ENCODE results near the gene TNFAIP8L1.
A peak's percentile ranks its signal among the peaks of the same experiment; 100 is the strongest.

Gene TNFAIP8L1

DNA sequence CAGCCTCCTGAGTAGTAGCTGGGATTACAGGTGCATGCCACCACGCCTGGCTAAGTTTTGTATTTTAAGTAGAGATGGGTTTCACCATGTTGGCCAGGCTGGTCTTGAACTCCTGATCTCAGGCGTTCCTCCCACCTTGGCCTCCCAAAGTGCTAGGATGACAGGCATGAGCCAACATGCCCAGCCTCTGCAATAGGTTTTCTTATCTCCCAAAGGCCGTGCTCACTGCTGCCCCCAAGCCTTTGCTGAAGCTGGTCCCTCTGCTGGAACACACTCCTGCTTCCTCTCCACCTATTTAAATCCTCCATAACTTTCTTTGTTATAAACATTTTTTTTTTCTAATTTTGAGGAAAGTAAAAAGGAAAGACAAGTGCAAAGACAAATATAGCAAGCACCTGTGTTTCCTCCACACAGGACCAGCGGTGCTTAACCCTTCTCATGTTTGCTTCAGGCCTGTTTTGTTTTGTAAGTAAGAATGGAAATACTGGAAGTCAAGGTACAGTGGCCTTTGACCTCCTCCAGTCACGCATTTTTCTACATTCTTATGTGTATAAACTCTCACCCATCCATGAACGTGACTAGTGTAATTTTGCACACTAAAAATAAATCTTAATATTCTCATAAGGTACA is 14.5 kb upstream of the TNFAIP8L1 start:
- no peak overlapping the region for H3K27ac Mint-ChIP-seq
- H3K4me3 Mint-ChIP-seq, result no peak overlapping the region
- H3K9me3 Mint-ChIP-seq, result no peaks in the 10 kb centered on the region
- H3K36me3 Mint-ChIP-seq, result no peaks in the 10 kb centered on the region
- DNase-seq (ENCODE audit: low spot score in 2 of 2), result no peak
- no peak for ATAC-seq (ENCODE audit: low read depth)
- H3K27me3 Mint-ChIP-seq, result peaks cover 16% of the 10 kb centered on the region
- H3K4me1 Mint-ChIP-seq, result no peaks in the 10 kb centered on the region

DNA sequence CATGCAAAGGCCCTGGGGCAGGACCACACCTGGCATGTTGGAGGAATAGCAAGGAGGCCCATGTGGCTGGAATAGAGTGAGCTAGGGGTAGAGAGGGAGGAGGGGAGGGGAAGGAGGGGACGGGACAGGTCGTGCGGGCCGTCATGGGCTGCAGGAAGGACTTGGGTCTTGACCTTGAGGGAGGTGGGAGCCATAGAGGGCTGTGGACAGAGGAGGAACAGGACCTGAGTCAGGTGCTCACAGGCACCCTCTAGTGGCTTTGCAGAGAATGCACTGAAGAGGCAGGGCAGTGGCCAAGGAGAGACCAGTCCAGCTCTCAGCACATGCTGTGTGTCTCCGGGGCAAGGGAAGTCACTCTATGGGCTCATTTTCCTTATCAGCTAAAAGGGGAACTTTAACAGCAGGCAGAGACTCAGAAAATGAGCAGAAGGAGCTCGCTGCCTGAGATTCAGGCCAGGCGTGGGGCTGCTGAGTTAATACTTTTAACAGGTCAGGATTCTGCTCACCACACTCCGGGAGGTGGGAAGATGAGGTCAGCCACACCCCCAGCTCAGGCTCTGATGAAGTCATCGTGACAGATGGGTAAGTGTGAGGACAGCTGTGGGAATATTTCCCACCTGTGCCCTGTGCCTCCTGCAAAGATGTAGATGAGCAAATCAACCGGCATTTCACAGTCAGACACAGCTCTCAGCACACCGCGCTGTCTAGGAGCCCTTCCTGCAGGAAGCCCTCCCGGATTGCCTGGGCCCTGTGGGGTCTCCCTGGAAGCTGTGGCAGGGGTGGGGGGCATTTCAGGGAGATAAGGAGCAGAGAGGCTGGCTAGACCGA is 6.0 kb upstream of the TNFAIP8L1 start:
- Mint-ChIP-seq H3K4me1 (peaks cover 7% of the 10 kb centered on the region), H3K27me3 (peaks cover 7% of the 10 kb centered on the region), H3K9me3 (no peaks in the 10 kb centered on the region), H3K27ac (no peak overlapping the region), H3K4me3 (no peak overlapping the region), H3K36me3 (no peaks in the 10 kb centered on the region)
- ATAC-seq (ENCODE audit: low read depth), result peak; percentile 58
- DNase-seq (ENCODE audit: low spot score in 2 of 2), result peak in 1 of 2 donors; percentile 60

DNA sequence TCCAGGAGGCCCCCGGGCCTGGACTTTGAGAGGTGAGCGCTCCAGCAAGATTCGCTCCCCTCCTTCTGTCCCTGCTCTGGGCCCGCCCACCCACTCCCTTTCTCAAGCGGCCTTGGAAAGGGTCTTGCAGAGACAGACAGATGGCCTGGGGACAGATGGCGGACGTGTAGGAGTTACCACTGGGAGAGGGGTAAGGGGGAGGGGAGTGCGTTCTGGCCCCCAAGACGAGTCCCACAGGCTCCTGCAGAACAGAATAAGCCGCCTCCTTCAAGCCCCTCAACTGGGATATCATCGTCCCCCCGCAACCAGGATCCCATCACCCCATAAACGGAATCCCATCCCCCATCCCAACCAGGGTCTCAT is 3.6 kb upstream of the TNFAIP8L1 start:
- H3K27ac Mint-ChIP-seq, result no peak overlapping the region
- H3K36me3 Mint-ChIP-seq, result no peaks in the 10 kb centered on the region
- ATAC-seq (ENCODE audit: low read depth) (no peak), DNase-seq (ENCODE audit: low spot score in 2 of 2) (no peak)
- H3K27me3 Mint-ChIP-seq, result peaks cover 5% of the 10 kb centered on the region
- no peaks in the 10 kb centered on the region for H3K9me3 Mint-ChIP-seq
- peak overlapping the region; percentile 65 for H3K4me3 Mint-ChIP-seq
- peaks cover 15% of the 10 kb centered on the region for H3K4me1 Mint-ChIP-seq

DNA sequence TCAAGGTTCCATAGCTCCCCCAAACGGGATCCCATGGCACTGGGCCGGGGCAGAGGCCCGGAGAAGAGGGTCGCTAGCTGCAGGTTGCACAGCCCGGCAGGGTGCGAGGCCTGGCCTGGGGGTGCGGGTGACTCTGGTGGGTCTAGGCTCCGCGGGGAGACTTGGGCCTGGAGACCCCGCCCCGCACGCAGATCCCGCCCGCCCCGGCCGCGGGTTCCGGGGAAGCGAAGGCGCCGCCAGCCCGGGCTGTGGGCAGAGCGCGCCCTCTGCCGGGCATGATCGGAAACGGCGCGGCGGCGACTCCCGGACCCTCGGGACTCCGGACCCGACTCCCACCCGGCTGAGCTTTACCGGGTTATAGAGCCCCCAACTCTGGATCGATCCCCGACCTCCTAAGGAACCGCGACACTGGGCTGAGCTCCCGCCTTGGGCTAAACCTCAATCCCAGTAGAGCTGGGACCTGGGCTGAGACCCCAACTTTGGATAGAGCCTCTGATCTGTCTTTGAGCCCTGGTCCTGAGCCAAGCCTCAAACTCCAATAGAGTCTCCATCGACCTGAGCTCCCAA is 3.1 kb upstream of the TNFAIP8L1 start:
- no peak overlapping the region for H3K27ac Mint-ChIP-seq
- H3K4me3 Mint-ChIP-seq, result peak overlapping the region; percentile 68
- H3K4me1 Mint-ChIP-seq, result peaks cover 17% of the 10 kb centered on the region
- DNase-seq (ENCODE audit: low spot score in 2 of 2) (peak; percentile 76 to 91), ATAC-seq (ENCODE audit: low read depth) (peak; percentile 4)
- no peaks in the 10 kb centered on the region for H3K36me3 Mint-ChIP-seq
- peaks cover 3% of the 10 kb centered on the region for H3K27me3 Mint-ChIP-seq
- H3K9me3 Mint-ChIP-seq, result no peaks in the 10 kb centered on the region

DNA sequence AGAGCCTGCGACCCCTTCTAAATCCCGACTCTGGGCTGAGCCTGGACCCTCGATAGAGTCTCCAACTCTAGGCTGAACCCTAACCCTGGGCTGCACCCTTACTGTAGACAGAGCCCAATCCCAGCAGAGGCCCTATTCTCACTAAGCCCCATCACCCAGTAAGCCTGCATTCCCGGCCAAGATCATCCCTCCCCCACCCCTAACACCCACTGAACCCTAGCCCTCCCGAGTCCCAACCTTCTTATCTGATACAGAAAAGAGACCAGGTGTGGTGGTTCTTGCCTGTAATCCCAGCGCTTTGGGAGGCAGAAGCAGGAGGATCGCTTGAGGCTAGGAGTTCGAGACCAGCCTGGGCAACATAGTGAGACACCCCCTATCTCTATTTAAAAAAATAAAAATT is 2.6 kb upstream of the TNFAIP8L1 start:
- DNase-seq (ENCODE audit: low spot score in 2 of 2) (no peak), ATAC-seq (ENCODE audit: low read depth) (no peak)
- no peaks in the 10 kb centered on the region for H3K36me3 Mint-ChIP-seq
- peaks cover 18% of the 10 kb centered on the region for H3K4me1 Mint-ChIP-seq
- H3K27ac Mint-ChIP-seq, result no peak overlapping the region
- peak overlapping the region; percentile 68 for H3K4me3 Mint-ChIP-seq
- no peaks in the 10 kb centered on the region for H3K9me3 Mint-ChIP-seq
- peaks cover 3% of the 10 kb centered on the region for H3K27me3 Mint-ChIP-seq

DNA sequence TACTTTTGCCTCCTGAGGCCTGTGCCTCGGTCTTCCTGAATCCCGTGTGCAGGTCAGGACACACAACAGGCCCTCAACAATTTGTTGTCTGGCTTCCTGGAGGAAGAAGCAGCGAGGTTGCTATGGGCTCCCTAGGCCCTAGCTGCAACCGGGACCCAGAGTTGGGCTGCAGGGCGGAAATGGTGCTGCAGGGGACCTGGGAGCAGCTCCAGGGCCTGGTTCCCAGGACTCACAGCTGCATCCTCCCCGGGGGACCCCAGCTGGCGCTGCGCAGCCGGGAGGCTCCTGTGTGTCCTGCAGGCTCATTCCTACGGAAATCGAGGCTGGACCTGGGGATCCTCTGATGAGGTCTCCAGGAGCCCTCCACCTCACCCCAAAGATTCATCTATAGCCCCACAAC is 999 bp upstream of the TNFAIP8L1 start:
- H3K4me1 Mint-ChIP-seq, result peaks cover 22% of the 10 kb centered on the region
- H3K9me3 Mint-ChIP-seq, result no peaks in the 10 kb centered on the region
- H3K36me3 Mint-ChIP-seq, result peaks cover 2% of the 10 kb centered on the region
- H3K27ac Mint-ChIP-seq, result peak overlapping the region; percentile 94
- peak overlapping the region; percentile 8 for H3K4me3 Mint-ChIP-seq
- H3K27me3 Mint-ChIP-seq, result no peaks in the 10 kb centered on the region
- DNase-seq (ENCODE audit: low spot score in 2 of 2) (no peak), ATAC-seq (ENCODE audit: low read depth) (no peak)

DNA sequence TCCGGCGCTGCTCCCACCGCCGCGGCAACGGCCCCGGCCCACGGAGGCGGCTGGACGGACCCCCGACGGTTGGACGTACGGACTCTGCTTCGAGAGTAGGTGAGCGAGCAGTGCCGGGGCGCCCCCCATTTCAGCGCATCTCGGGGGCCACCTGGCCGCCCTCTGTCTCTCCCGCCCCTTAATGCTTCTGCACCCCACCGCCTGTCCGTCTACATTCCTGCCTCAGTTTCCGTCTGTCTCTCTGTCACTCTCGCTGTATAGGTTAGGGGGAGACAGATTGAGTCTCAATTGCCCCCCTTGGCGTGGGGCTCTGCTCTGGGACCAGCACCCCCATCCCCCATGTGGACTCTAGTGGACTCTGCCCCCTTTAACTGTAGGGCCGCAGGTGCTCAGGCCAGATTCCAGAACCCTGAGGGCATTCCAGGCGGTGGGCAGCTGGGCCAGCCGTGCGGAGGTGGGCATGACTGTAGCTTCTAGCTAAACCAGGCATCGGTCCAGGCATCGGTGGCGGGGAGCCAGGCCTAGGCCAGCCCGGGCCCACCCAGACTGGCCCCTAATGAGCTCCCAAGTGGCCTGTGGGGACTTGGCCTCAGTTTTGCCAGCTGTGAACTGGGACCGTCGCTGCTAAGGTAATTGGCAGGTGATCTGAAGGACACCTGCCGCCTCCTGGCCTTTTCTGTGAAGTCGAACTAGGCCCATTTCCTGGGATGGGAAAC is 373 bp downstream of the TNFAIP8L1 start:
- Mint-ChIP-seq H3K9me3 (no peaks in the 10 kb centered on the region), H3K36me3 (peaks cover 2% of the 10 kb centered on the region), H3K27ac (peak overlapping the region; percentile 83), H3K4me1 (peaks cover 20% of the 10 kb centered on the region), H3K27me3 (no peaks in the 10 kb centered on the region), H3K4me3 (peak overlapping the region; percentile 100)
- DNase-seq (ENCODE audit: low spot score in 2 of 2) (no peak), ATAC-seq (ENCODE audit: low read depth) (peak; percentile 4)

DNA sequence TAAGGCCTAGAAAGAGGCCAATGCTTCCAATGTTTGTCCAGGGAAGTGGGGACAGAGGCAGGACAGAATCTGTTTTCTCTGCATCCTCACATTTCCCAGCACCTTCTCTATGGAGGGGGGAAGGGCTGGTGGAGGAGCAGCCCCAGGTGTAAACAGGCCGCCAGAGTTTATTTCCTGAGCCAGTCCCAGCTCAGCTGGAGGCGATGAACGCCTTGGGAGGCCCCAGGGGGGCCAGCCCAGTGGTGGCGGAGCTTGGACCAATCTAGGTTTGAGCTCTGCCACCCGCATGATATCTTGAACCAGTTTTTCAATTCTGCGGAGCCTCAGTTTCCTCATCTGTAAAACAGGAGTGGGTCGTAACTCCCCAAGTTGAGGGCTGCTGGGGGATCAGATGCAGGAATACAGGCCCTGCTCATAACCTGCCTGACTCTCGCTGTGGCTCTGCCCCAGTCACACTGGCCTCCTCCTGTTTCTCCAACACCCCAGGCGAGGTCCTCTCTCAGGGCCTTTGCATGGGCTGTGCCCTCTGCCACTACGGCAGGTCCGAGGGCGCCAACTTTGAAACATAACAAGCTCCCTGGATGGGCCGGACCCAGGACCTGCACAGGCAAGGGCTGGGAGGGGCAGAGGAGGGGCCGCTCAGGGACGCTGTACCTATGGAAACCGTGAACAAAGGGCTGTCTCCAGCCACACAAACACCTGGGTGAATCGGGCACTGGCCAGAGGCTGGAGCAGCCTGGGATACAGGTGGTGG is 1.1 kb downstream of the TNFAIP8L1 start:
- Mint-ChIP-seq H3K9me3 (no peaks in the 10 kb centered on the region), H3K36me3 (peaks cover 2% of the 10 kb centered on the region), H3K4me3 (peak overlapping the region; percentile 100), H3K27ac (peak overlapping the region; percentile 83), H3K27me3 (no peaks in the 10 kb centered on the region), H3K4me1 (peaks cover 20% of the 10 kb centered on the region)
- ATAC-seq (ENCODE audit: low read depth) (no peak), DNase-seq (ENCODE audit: low spot score in 2 of 2) (no peak)

DNA sequence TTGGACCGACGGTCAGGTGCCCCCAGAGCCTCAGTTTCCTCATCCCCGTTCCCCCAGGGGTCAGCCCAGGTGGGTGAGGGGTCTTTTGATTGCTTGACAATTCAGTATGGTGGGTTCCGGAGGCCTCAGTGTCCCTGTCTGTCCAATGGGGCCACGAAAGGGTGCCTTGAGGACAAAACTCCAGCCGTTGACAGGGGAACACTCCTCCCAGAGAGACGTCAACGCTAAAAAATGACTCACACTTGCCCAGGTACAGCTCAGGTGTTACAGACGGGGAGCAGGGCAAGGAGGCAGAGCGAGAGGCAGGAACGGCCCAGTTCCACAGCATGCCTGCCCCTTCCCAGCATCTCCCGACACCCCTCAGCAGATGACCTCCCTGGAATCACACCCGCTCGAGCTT is 1.8 kb downstream of the TNFAIP8L1 start:
- ATAC-seq (ENCODE audit: low read depth) (no peak), DNase-seq (ENCODE audit: low spot score in 2 of 2) (no peak)
- H3K4me3 Mint-ChIP-seq, result peak overlapping the region; percentile 64
- H3K27me3 Mint-ChIP-seq, result no peaks in the 10 kb centered on the region
- no peaks in the 10 kb centered on the region for H3K9me3 Mint-ChIP-seq
- H3K4me1 Mint-ChIP-seq, result peaks cover 20% of the 10 kb centered on the region
- H3K36me3 Mint-ChIP-seq, result peaks cover 4% of the 10 kb centered on the region
- no peak overlapping the region for H3K27ac Mint-ChIP-seq

DNA sequence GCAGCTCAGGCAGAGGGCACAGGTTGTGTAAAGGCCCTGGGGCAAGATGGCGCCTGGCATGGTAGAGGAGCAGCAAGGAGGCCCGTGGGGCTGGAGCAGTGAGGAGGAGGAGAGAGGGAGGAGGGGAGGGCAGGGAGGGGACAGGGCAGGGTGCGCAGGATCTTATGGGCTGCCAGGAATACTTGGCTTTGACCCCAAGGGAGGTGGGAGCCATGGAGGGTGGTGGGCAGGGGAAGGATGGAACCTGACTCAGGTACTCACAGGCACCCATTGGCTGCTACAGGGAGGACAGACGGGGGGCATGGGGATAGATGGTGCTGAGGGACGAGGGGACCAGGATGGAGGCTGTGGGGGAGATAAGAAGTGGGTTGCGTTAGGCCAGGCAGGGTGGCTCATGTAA is 3.3 kb downstream of the TNFAIP8L1 start:
- DNase-seq (ENCODE audit: low spot score in 2 of 2), result no peak
- H3K4me3 Mint-ChIP-seq, result peak overlapping the region; percentile 47
- no peaks in the 10 kb centered on the region for H3K27me3 Mint-ChIP-seq
- ATAC-seq (ENCODE audit: low read depth), result no peak
- H3K27ac Mint-ChIP-seq, result peak overlapping the region; percentile 79
- peaks cover 23% of the 10 kb centered on the region for H3K4me1 Mint-ChIP-seq
- H3K9me3 Mint-ChIP-seq, result no peaks in the 10 kb centered on the region
- H3K36me3 Mint-ChIP-seq, result peaks cover 8% of the 10 kb centered on the region

DNA sequence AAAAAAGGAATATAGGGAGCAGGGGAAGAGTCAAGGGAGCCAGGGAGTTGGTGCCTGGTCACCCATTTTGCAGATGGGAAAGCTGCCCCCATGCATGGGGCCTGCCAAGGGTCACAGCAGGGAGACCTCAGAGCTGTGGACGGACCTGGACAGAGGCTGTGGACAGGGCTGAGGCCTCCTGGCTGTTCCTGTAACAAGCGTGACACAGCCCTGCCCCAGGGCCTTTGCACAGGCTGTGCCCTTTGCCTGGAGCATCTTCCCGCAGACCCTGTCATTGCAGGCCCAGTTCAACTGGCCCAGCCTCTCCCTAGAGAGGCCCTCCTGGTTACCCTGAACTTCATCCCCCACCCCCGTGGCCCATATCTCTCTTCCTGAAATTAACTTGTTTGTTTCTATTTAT is 6.4 kb downstream of the TNFAIP8L1 start:
- DNase-seq (ENCODE audit: low spot score in 2 of 2) (no peak), ATAC-seq (ENCODE audit: low read depth) (no peak)
- no peak overlapping the region for H3K4me3 Mint-ChIP-seq
- no peaks in the 10 kb centered on the region for H3K9me3 Mint-ChIP-seq
- H3K36me3 Mint-ChIP-seq, result peaks cover 8% of the 10 kb centered on the region
- H3K4me1 Mint-ChIP-seq, result peaks cover 23% of the 10 kb centered on the region
- no peak overlapping the region for H3K27ac Mint-ChIP-seq
- H3K27me3 Mint-ChIP-seq, result no peaks in the 10 kb centered on the region

DNA sequence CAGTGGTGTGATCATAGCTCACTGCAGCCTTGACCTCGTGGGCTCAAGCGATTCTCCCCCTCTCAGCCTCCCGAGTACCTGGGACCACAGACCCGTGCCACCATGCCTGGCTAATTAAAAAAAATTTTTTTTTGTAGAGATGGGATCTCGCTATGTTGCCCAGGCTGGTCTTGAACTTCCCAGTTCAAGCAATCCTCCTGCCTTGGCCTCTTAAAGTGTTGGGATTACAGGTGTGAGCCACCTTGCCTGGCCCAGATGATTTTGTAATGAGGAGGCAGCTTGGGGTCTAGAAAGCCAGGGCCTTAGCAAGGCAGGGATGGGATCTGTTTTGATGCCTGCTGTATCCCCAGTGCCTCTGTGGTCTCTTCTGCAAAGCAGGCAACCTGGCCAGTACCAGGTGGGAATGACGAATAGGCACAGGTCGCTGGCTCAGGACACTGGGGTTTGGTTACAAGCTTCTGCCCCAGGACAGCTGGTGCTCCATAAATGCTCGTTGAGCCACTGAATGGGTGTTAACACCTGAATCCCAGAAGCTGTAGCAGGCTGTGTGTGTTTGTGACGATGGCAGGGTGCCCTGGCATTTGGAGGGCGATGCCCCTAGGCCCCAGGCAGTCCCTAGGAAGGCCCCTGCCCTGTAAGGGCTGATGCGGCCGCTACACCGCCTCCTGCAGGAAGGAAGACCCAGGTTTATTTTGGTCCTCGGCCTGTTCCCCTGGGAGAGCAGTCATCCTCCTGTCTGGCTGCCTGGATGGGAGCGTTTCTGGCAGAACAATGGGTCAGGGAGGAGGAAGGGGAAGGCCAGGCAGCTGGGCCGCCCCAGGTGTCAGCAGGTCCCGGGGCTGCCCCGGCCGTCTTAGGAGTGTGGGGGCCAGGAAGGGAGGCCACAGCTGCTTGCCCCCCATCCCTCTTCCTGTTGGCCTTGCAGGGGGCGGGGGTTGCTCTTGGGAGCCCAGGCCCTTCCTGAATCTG is 8.6 kb downstream of the TNFAIP8L1 start:
- Mint-ChIP-seq H3K4me1 (peaks cover 13% of the 10 kb centered on the region), H3K27ac (peak overlapping the region; percentile 60), H3K4me3 (peak overlapping the region; percentile 51), H3K9me3 (no peaks in the 10 kb centered on the region), H3K27me3 (no peaks in the 10 kb centered on the region), H3K36me3 (peaks cover 5% of the 10 kb centered on the region)
- ATAC-seq (ENCODE audit: low read depth) (no peak), DNase-seq (ENCODE audit: low spot score in 2 of 2) (no peak)

All from memory B cell (primary cell).